Esophagus squamous epithelium (tissue), 4 donors: ENCODE data around the gene RASSF10.

Source experiments
- CTCF ChIP-seq, 6 experiments: fragments of 450-650 bp in 4 of 6; fragments of 200-600 bp in 2 of 6; sonication (generic) in 2 of 6; IDR thresholded peaks; one replicate each; pipeline ENCODE4 v1.5.1; 2016 to 2019; ENCODE audit warnings: antibody characterized with exemption in 6 of 6, mild to moderate bottlenecking in 4 of 6, moderate library complexity in 4 of 6
- POLR2A ChIP-seq, 4 donors: fragments of 450-650 bp; IDR thresholded peaks; one replicate each; pipeline ENCODE4 v1.6.1; 2017; ENCODE audit warnings: antibody characterized with exemption in 4 of 4, mild to moderate bottlenecking in 4 of 4, moderate library complexity in 3 of 4

GRCh38 chr11:12991426-12991825, 17.7 kb upstream of the RASSF10 start:
- no peak for TF ChIP-seq CTCF (IDR thresholded peaks at IDR 0.05)
- TF ChIP-seq POLR2A (IDR thresholded peaks at IDR 0.05), result no peak
